GM12872 (cell line): ENCODE data around the gene TOB2.

Source experiments
- CTCF ChIP-seq: IDR thresholded peaks from 3 replicates; pipeline ENCODE4 v1.5.1; 2011; ENCODE audit warnings: low read depth, mild to moderate bottlenecking, low read length, moderate library complexity; ENCODE audit not compliant: insufficient read depth

TOB2 gene

GRCh38 chr22:41395531-41396240 lies 50.9 kb downstream of the TOB2 start:
- no peak for TF ChIP-seq CTCF

GRCh38 chr22:41394012-41394356 lies 52.6 kb downstream of the TOB2 start:
- no peak for TF ChIP-seq CTCF

GRCh38 chr22:41387341-41387740 lies 59.3 kb downstream of the TOB2 start:
- TF ChIP-seq CTCF = no peak

- TF ChIP-seq CTCF = no peak
Measured at GRCh38 chr22:41384128-41384527, 62.5 kb downstream of the TOB2 start.
